Activated T-helper 2 cell treated with anti-CD3 and anti-CD28 coated beads, Interferon-gamma antibody, Interleukin-2, Interleukin-4, amounts not matched to agents 10 μg/mL and 5 μg/mL and 100 μg/mL, durations not matched to agents 14 hours and 24 hours and 36 hours (primary cell): Measurements from ENCODE around the gene PSAPL1. TPM values are rescaled to one million over a fixed set of nuclear protein-coding genes. Genes with fewer than 3 reads are reported as not detected.

Experiments
- DNase-seq: peaks from one replicate; pipeline ENCODE4 v3.0.0; 2021; ENCODE audit warnings: low spot score
- H3K27ac Mint-ChIP-seq: one replicate; pipeline ENCODE4 v1.8.0; 2021; ENCODE audit warnings: mixed read lengths
- H3K27me3 Mint-ChIP-seq: one replicate; pipeline ENCODE4 v1.8.0; 2021; ENCODE audit warnings: low read depth, mixed read lengths
- H3K36me3 Mint-ChIP-seq: one replicate; pipeline ENCODE4 v1.8.0; 2021; ENCODE audit warnings: low read depth, mixed read lengths
- H3K4me1 Mint-ChIP-seq: one replicate; pipeline ENCODE4 v1.8.0; 2021; ENCODE audit warnings: low read depth, mixed read lengths
- H3K4me3 Mint-ChIP-seq: one replicate; pipeline ENCODE4 v1.8.0; 2021; ENCODE audit warnings: low read depth, mild to moderate bottlenecking, moderate library complexity, mixed read lengths
- H3K9me3 Mint-ChIP-seq: one replicate; pipeline ENCODE4 v1.8.0; 2021; ENCODE audit warnings: mixed read lengths
- intact Hi-C: fragments of 100-400 bp; cut with micrococcal nuclease; formaldehyde crosslinking; loops from one replicate; pipeline ENCODE4 v1.15.1; 2023
- total RNA-seq: library from RNA; stranded (reverse); gene quantifications from 2 replicates; pipeline ENCODE4 v1.2.3, GENCODE V29; 2022

Gene PSAPL1
- total RNA-seq, 1 donor from 2014 or later, result not detected

DNA sequence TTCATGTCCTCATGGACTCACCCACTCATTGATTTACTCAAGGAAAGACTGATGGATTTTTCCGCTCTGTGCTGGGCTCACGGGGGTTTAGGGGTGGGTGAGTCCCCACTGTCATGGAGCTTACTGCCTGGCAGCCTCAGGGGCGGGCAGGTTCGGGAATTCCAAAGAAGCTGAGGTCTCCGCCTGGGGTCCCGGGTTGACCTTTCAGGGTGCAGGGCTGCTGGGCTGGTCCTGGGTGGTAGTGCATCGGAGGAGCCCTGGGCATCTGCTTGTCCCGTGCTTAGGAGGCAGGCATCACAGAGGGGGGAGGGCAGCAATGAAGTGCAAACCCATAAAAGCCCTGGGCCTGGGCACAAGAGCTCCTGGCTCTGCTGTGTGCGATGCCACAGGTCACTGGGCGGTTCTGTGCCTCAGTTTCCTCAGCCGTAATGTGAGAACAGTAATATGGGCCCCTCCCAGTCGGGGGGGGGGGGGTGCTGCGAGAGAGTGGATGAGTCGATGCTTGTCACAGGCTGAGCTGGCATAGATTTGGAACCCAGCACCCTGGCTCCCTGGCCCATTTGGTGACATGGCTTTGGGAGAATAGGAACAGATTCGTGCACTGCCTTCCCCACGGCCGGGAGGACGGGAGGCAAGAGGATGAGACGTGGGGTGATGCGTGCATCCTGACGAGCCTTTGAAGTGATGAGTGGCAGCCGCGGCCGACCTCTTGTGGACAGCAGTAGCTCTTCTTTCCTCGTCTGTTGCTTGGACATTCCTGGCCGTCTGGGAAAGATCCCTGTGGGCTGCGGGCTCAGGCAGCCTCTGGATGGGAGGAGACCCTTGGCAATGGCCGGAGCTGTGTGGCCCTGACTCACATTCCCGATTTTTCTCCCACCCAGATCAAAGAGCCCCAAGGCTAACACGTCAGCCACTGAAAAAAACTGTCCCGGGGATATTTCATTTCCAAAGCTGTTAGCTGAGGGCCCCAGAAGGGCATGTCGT lies 42.0 kb downstream of the PSAPL1 start:
- Mint-ChIP-seq H3K4me3 (no peak overlapping the region), H3K9me3 (peaks cover 3% of the 10 kb centered on the region), H3K36me3 (no peaks in the 10 kb centered on the region), H3K4me1 (no peaks in the 10 kb centered on the region), H3K27me3 (no peaks in the 10 kb centered on the region), H3K27ac (no peak overlapping the region)
- intact Hi-C loops, result no loop called here
- DNase-seq, result no peak

DNA sequence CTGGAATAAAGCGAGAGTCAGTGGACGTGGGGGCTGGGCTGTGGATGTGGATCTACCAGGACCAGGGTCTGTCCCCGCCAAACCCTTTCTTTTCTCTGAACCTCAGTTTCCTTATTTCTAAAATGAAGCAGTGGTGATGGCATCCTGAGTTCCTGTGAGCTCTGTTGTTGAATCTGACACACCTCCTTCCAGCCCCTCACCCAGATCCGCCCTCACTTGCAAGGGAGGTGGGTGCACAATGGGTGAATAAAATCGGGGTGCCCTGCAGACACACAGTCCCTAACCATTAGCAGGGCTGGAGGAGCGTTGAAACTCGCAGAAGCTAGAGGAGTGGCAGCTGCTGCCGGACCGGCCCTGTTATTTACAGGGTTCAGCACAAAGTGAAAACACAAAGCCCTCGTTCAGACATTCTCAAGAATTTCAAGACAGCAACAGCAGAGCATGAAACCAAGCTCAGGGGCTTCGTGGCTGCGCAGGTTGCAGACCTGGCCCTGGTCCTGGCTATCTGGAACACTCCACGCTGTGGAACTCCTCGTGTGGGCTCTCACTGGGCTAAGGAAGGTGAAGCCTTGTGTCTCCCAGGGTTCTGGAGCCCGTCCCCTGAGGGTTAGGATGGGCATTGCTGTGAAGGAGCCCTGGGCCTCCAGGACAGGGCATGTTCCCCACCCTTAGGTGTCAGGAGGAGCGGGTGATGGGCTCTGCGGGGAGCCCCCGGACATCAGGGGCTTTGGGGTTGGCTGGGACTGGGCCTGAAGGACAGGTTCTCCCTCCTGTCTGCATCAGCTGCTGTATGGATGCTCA lies 42.9 kb downstream of the PSAPL1 start:
- Mint-ChIP-seq H3K27me3 (no peaks in the 10 kb centered on the region), H3K4me3 (no peak overlapping the region), H3K4me1 (no peaks in the 10 kb centered on the region), H3K36me3 (no peaks in the 10 kb centered on the region), H3K27ac (no peak overlapping the region), H3K9me3 (peaks cover 8% of the 10 kb centered on the region)
- no peak for DNase-seq
- intact Hi-C loops, result no loop called here

- H3K27ac Mint-ChIP-seq, result no peak overlapping the region
- H3K27me3 Mint-ChIP-seq, result no peaks in the 10 kb centered on the region
- no peak overlapping the region for H3K4me3 Mint-ChIP-seq
- no peaks in the 10 kb centered on the region for H3K4me1 Mint-ChIP-seq
- DNase-seq, result no peak
- H3K36me3 Mint-ChIP-seq, result no peaks in the 10 kb centered on the region
- intact Hi-C loops, result no loop called here
- peaks cover 12% of the 10 kb centered on the region for H3K9me3 Mint-ChIP-seq
These were observed 43.7 kb downstream of the PSAPL1 start for GRCh38 chr4:7390906-7391636.

- Mint-ChIP-seq H3K27me3 (no peaks in the 10 kb centered on the region), H3K36me3 (no peaks in the 10 kb centered on the region), H3K4me1 (no peaks in the 10 kb centered on the region), H3K27ac (no peak overlapping the region), H3K4me3 (no peak overlapping the region), H3K9me3 (peaks cover 16% of the 10 kb centered on the region)
- no peak for DNase-seq
- intact Hi-C loops, result no loop called here
These were observed 44.4 kb downstream of the PSAPL1 start for GRCh38 chr4:7390336-7390735.

DNA sequence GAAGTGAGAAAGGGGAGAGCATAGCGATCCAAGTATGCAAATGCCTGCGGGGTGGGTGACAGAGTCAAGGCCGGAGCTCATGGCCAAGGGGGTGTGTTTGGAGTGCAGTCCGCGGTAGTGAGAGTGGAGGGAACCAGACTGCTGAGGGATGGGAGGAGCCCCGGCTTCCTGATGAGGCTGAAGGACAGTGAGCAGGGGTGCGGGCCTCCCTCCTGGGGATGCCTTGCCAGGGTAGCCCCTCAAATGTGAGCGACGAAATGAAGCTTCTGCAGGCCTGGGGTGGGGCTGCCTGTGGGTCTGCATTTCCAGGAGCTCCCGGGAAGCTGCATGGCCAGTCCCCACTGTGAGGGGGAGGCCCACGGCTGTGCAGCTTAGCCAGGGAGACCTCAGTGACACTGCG lies 45.0 kb downstream of the PSAPL1 start:
- no peaks in the 10 kb centered on the region for H3K27me3 Mint-ChIP-seq
- intact Hi-C loops, result no loop called here
- H3K4me1 Mint-ChIP-seq, result no peaks in the 10 kb centered on the region
- DNase-seq, result no peak
- H3K4me3 Mint-ChIP-seq, result no peak overlapping the region
- H3K27ac Mint-ChIP-seq, result no peak overlapping the region
- H3K36me3 Mint-ChIP-seq, result no peaks in the 10 kb centered on the region
- H3K9me3 Mint-ChIP-seq, result peaks cover 16% of the 10 kb centered on the region

DNA sequence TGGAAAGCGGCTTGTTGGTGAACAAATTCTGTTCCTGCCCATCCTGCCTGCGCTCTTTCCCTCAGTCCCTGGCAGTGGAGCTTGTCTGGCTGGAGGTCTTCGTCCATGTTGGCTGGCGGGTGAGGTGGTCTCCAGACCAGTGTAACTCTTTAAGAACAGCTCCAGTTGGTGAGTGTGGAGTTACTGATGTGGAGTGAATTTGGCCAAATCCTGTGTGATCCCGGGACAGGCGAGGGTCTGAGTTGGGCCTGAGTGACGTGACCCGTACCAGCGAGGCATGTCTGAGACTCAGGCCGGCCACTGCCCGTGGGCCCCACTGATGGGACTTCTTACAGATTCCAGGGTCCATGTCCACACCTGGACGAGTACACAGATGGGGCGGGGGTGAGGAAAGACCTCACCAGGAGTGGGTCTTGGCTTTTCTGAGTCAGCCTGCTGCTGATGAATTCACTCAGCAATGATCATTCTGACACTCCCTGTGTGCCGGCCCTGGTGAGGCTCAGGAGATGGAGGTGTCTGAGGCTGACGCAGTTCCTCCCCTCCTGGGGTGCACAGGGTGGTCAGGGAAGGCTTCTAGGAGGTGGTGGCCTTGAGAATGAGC lies 45.5 kb downstream of the PSAPL1 start:
- no peaks in the 10 kb centered on the region for H3K4me1 Mint-ChIP-seq
- H3K27ac Mint-ChIP-seq, result no peak overlapping the region
- no peaks in the 10 kb centered on the region for H3K27me3 Mint-ChIP-seq
- DNase-seq, result no peak
- intact Hi-C loops, result no loop called here
- H3K4me3 Mint-ChIP-seq, result no peak overlapping the region
- H3K36me3 Mint-ChIP-seq, result no peaks in the 10 kb centered on the region
- H3K9me3 Mint-ChIP-seq, result peaks cover 16% of the 10 kb centered on the region

DNA sequence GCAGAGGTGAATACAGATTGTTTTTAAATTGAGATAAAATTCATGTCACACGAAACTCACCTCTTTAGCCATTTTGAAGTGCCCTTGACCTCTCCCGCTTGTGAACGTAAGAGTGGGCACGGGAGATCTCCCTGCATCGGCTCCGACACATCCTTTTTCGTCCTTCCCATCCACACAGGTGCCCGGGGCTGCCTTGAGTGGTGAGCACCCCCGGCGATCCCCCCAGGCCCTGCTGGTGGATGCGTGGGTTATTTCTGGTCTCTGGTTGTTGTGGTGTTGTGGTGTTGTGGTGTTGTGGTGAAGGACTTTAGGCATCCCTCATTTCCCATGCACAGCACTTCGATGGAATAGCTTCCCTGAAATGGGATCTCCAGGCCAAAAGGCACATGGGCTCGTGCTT lies 46.1 kb downstream of the PSAPL1 start:
- no peaks in the 10 kb centered on the region for H3K27me3 Mint-ChIP-seq

DNA sequence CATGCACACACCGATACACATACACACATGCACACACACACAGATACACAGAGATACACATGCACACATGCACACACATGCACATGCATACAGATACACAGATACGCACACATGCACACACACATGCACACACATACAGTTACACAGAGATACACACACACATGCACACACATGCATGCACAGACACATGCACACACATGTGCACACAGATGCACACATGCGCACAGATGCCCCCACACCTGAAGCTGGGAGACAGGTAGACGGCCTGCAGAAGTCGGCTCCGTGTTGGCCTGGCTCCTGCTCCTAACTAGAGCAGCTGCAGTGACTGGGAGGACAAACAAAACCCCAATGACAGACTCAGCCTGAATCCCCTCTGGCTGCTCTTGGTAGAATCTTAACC lies 46.8 kb downstream of the PSAPL1 start:
- no peak overlapping the region for H3K4me3 Mint-ChIP-seq
- intact Hi-C loops, result no loop called here
- no peak overlapping the region for H3K27ac Mint-ChIP-seq
- no peaks in the 10 kb centered on the region for H3K4me1 Mint-ChIP-seq
- no peak for DNase-seq
- H3K9me3 Mint-ChIP-seq, result peaks cover 16% of the 10 kb centered on the region
- H3K36me3 Mint-ChIP-seq, result no peaks in the 10 kb centered on the region
- H3K27me3 Mint-ChIP-seq, result no peaks in the 10 kb centered on the region

More for the DNA sequence above, 46.1 kb downstream of the PSAPL1 start:
- Mint-ChIP-seq H3K4me1 (no peaks in the 10 kb centered on the region), H3K4me3 (no peak overlapping the region), H3K36me3 (no peaks in the 10 kb centered on the region), H3K27ac (no peak overlapping the region), H3K9me3 (peaks cover 16% of the 10 kb centered on the region)
- no peak for DNase-seq
- intact Hi-C loops, result no loop called here

- H3K27ac Mint-ChIP-seq, result no peak overlapping the region
- H3K4me3 Mint-ChIP-seq, result no peak overlapping the region
- H3K4me1 Mint-ChIP-seq, result no peaks in the 10 kb centered on the region
- H3K36me3 Mint-ChIP-seq, result no peaks in the 10 kb centered on the region
- H3K9me3 Mint-ChIP-seq, result peaks cover 16% of the 10 kb centered on the region
- intact Hi-C loops, result no loop called here
- DNase-seq, result no peak
- H3K27me3 Mint-ChIP-seq, result no peaks in the 10 kb centered on the region
These were observed 49.5 kb downstream of the PSAPL1 start for GRCh38 chr4:7384929-7385890.

GRCh38 chr4:7384003-7384928 lies 50.5 kb downstream of the PSAPL1 start:
- Mint-ChIP-seq H3K4me1 (no peaks in the 10 kb centered on the region), H3K9me3 (peaks cover 16% of the 10 kb centered on the region), H3K36me3 (no peaks in the 10 kb centered on the region), H3K4me3 (no peak overlapping the region), H3K27ac (no peak overlapping the region), H3K27me3 (no peaks in the 10 kb centered on the region)
- intact Hi-C loops, result no loop called here
- DNase-seq, result no peak

GRCh38 chr4:7383266-7383665 lies 51.5 kb downstream of the PSAPL1 start:
- Mint-ChIP-seq H3K4me3 (no peak overlapping the region), H3K27me3 (no peaks in the 10 kb centered on the region), H3K4me1 (no peaks in the 10 kb centered on the region), H3K36me3 (no peaks in the 10 kb centered on the region), H3K9me3 (peaks cover 20% of the 10 kb centered on the region), H3K27ac (no peak overlapping the region)
- DNase-seq, result no peak
- intact Hi-C loops, result no loop called here
